Measurements from ENCODE around the gene SEMA3F. TPM values are rescaled to one million over a fixed set of nuclear protein-coding genes. Genes with fewer than 3 reads are reported as not detected.

Gene SEMA3F
- total and polyA plus RNA-seq, 3 experiments from 2014 or later = not detected

GRCh38 chr3:50189989-50190388, 34.9 kb downstream of the SEMA3F start:
- Histone ChIP-seq H3K36me3 (ENCODE audit: insufficient read depth, low read length) (no peaks in the 10 kb centered on the region), H3K4me3 (ENCODE audit: low read length) (no peak overlapping the region), H3K4me1 (ENCODE audit: insufficient read depth, low read length) (peaks cover 21% of the 10 kb centered on the region), H3K27ac (ENCODE audit: low read depth, low read length) (no peak overlapping the region), H3K9me3 (ENCODE audit: low read length) (no peaks in the 10 kb centered on the region), H3K27me3 (ENCODE audit: insufficient read depth, low read length, poor library complexity, severe bottlenecking) (peaks cover 23% of the 10 kb centered on the region)
- POLR2A ChIA-PET = interaction anchor here (1.1 kb wide), 1 partner anchor 33 kb away, joined by 4 read pairs; no protein-coding TSS in a partner anchor
- no peak overlapping the region for H3K27ac Mint-ChIP-seq
- no peaks in the 10 kb centered on the region for H3K9me3 Mint-ChIP-seq
- DNase-seq = no peak
- no peak overlapping the region for H3K4me3 Mint-ChIP-seq
- no peaks in the 10 kb centered on the region for H3K36me3 Mint-ChIP-seq
- CTCF ChIA-PET = interaction anchor here (7.2 kb wide), 1 partner anchor 35 kb away, joined by 266 read pairs; no protein-coding TSS in a partner anchor
- H3K4me1 Mint-ChIP-seq = peaks cover 4 to 20% (median 7%) of the 10 kb centered on the region in 3 donors
- H3K27me3 Mint-ChIP-seq = peaks cover 6 to 13% of the 10 kb centered on the region in 2 donors

GRCh38 chr3:50190936-50191660, 36.0 kb downstream of the SEMA3F start, which contains the start of gene GNAT1:
GNAT1 (plus strand) TSS chr3:50191610; CDS start chr3:50191726, 116 bp downstream.
- peak within 1 kb of the TSS in 1 of 7 donors; percentile 18 for H3K4me3 Mint-ChIP-seq
- peaks cover 4 to 22% (median 7%) of the 10 kb centered on the region in 3 donors for H3K4me1 Mint-ChIP-seq
- POLR2A ChIA-PET = no interaction called here
- H3K9me3 Mint-ChIP-seq = no peaks in the 10 kb centered on the region
- CTCF ChIA-PET = interaction anchor here (0.7 to 7.2 kb wide), 10 partner anchors 13 to 108 kb away, joined by 3 to 266 read pairs (median 6); partner anchors contain the start of genes GNAI2, HYAL3, NAA80 and SLC38A3
- H3K27ac Mint-ChIP-seq = peak within 1 kb of the TSS in 1 of 8 donors; percentile 85
- H3K36me3 Mint-ChIP-seq = no peaks in the 10 kb centered on the region
- Histone ChIP-seq H3K4me3 (ENCODE audit: low read length) (no peak within 1 kb of the TSS), H3K9me3 (ENCODE audit: low read length) (no peaks in the 10 kb centered on the region), H3K27me3 (ENCODE audit: insufficient read depth, low read length, poor library complexity, severe bottlenecking) (peaks cover 23% of the 10 kb centered on the region), H3K27ac (ENCODE audit: low read depth, low read length) (no peak within 1 kb of the TSS), H3K4me1 (ENCODE audit: insufficient read depth, low read length) (peaks cover 21% of the 10 kb centered on the region), H3K36me3 (ENCODE audit: insufficient read depth, low read length) (no peaks in the 10 kb centered on the region)
- no peak for DNase-seq
- peaks cover 7 to 13% of the 10 kb centered on the region in 2 donors for H3K27me3 Mint-ChIP-seq

- Histone ChIP-seq H3K36me3 (ENCODE audit: insufficient read depth, low read length) (no peaks in the 10 kb centered on the region), H3K4me3 (ENCODE audit: low read length) (no peak overlapping the region), H3K4me1 (ENCODE audit: insufficient read depth, low read length) (peaks cover 21% of the 10 kb centered on the region), H3K27me3 (ENCODE audit: insufficient read depth, low read length, poor library complexity, severe bottlenecking) (peaks cover 23% of the 10 kb centered on the region), H3K27ac (ENCODE audit: low read depth, low read length) (no peak overlapping the region), H3K9me3 (ENCODE audit: low read length) (no peaks in the 10 kb centered on the region)
- H3K27ac Mint-ChIP-seq = no peak overlapping the region
- H3K36me3 Mint-ChIP-seq = no peaks in the 10 kb centered on the region
- H3K9me3 Mint-ChIP-seq = no peaks in the 10 kb centered on the region
- no peak overlapping the region for H3K4me3 Mint-ChIP-seq
- DNase-seq = no peak
- ChIA-PET POLR2A (no interaction called here), CTCF (interaction anchor here (0.6 to 7.2 kb wide), 15 partner anchors 9 to 162 kb away, joined by 3 to 266 read pairs (median 6); partner anchors contain the start of genes GNAI2, HYAL3, LSMEM2 and NAA80)
- peaks cover 4 to 22% (median 7%) of the 10 kb centered on the region in 3 donors for H3K4me1 Mint-ChIP-seq
- H3K27me3 Mint-ChIP-seq = peaks cover 7 to 13% of the 10 kb centered on the region in 2 donors
Measured at GRCh38 chr3:50192124-50192523, 37.0 kb downstream of the SEMA3F start.

GRCh38 chr3:50192689-50193141, 37.6 kb downstream of the SEMA3F start:
- peaks cover 4 to 22% (median 7%) of the 10 kb centered on the region in 3 donors for H3K4me1 Mint-ChIP-seq
- no peak overlapping the region for H3K27ac ChIP-seq (ENCODE audit: low read depth, low read length)
- ChIA-PET POLR2A (no interaction called here), CTCF (interaction anchor here (0.6 to 7.2 kb wide), 18 partner anchors 7 to 161 kb away, joined by 3 to 266 read pairs (median 7); partner anchors contain the start of genes GNAI2, HYAL3, LSMEM2 and NAA80)
- peaks cover 23% of the 10 kb centered on the region for H3K27me3 ChIP-seq (ENCODE audit: insufficient read depth, low read length, poor library complexity, severe bottlenecking)
- peaks cover 21% of the 10 kb centered on the region for H3K4me1 ChIP-seq (ENCODE audit: insufficient read depth, low read length)
- no peaks in the 10 kb centered on the region for H3K9me3 Mint-ChIP-seq
- peak; percentile 70 to 86 (median 77) for DNase-seq
- H3K9me3 ChIP-seq (ENCODE audit: low read length) = no peaks in the 10 kb centered on the region
- H3K27ac Mint-ChIP-seq = peak overlapping the region in 3 of 8 donors; percentile 17 to 83 (median 29)
- H3K4me3 ChIP-seq (ENCODE audit: low read length) = no peak overlapping the region
- H3K36me3 Mint-ChIP-seq = no peaks in the 10 kb centered on the region
- H3K27me3 Mint-ChIP-seq = peaks cover 7 to 13% of the 10 kb centered on the region in 2 donors
- H3K4me3 Mint-ChIP-seq = peak overlapping the region in 4 of 7 donors; percentile 38 to 78 (median 46)
- H3K36me3 ChIP-seq (ENCODE audit: insufficient read depth, low read length) = no peaks in the 10 kb centered on the region

- Histone ChIP-seq H3K4me1 (ENCODE audit: insufficient read depth, low read length) (peaks cover 21% of the 10 kb centered on the region), H3K27me3 (ENCODE audit: insufficient read depth, low read length, poor library complexity, severe bottlenecking) (peaks cover 23% of the 10 kb centered on the region), H3K36me3 (ENCODE audit: insufficient read depth, low read length) (no peaks in the 10 kb centered on the region), H3K9me3 (ENCODE audit: low read length) (no peaks in the 10 kb centered on the region), H3K4me3 (ENCODE audit: low read length) (no peak overlapping the region), H3K27ac (ENCODE audit: low read depth, low read length) (no peak overlapping the region)
- Mint-ChIP-seq H3K9me3 (no peaks in the 10 kb centered on the region), H3K27ac (no peak overlapping the region), H3K27me3 (peaks cover 7 to 13% of the 10 kb centered on the region in 2 donors), H3K36me3 (no peaks in the 10 kb centered on the region), H3K4me1 (peaks cover 4 to 22% (median 7%) of the 10 kb centered on the region in 3 donors), H3K4me3 (peak overlapping the region in 1 of 7 donors; percentile 78)
- POLR2A ChIA-PET = interaction anchor here (2.1 kb wide), 1 partner anchor 33 kb away, joined by 7 read pairs; no protein-coding TSS in a partner anchor
- no peak for DNase-seq
- CTCF ChIA-PET = interaction anchor here (0.8 to 7.2 kb wide), 14 partner anchors 8 to 134 kb away, joined by 3 to 266 read pairs (median 14); partner anchors contain the start of genes GNAI2, LSMEM2, SLC38A3 and TUSC2
Measured at GRCh38 chr3:50193286-50193685, 38.2 kb downstream of the SEMA3F start.

- POLR2A ChIA-PET = interaction anchor here (1.3 to 2.1 kb wide), 2 partner anchors 32 to 53 kb away, joined by 6 to 7 read pairs; no protein-coding TSS in a partner anchor
- CTCF ChIA-PET = interaction anchor here (0.5 to 7.2 kb wide), 20 partner anchors 8 to 881 kb away, joined by 3 to 266 read pairs (median 11); partner anchors contain the start of genes GNAI2, LSMEM2, SLC38A3 and TUSC2
- Mint-ChIP-seq H3K4me3 (peak overlapping the region in 3 of 7 donors; percentile 45 to 56 (median 54)), H3K9me3 (no peaks in the 10 kb centered on the region), H3K27ac (no peak overlapping the region), H3K4me1 (peaks cover 4 to 22% (median 7%) of the 10 kb centered on the region in 3 donors), H3K36me3 (no peaks in the 10 kb centered on the region), H3K27me3 (peaks cover 7 to 13% of the 10 kb centered on the region in 2 donors)
- H3K27ac ChIP-seq (ENCODE audit: low read depth, low read length) = no peak overlapping the region
- no peaks in the 10 kb centered on the region for H3K9me3 ChIP-seq (ENCODE audit: low read length)
- H3K4me1 ChIP-seq (ENCODE audit: insufficient read depth, low read length) = peaks cover 21% of the 10 kb centered on the region
- DNase-seq = no peak
- no peaks in the 10 kb centered on the region for H3K36me3 ChIP-seq (ENCODE audit: insufficient read depth, low read length)
- H3K27me3 ChIP-seq (ENCODE audit: insufficient read depth, low read length, poor library complexity, severe bottlenecking) = peaks cover 23% of the 10 kb centered on the region
- H3K4me3 ChIP-seq (ENCODE audit: low read length) = no peak overlapping the region
Measured at GRCh38 chr3:50193746-50194127, 38.6 kb downstream of the SEMA3F start.

- Histone ChIP-seq H3K27ac (ENCODE audit: low read depth, low read length) (no peak overlapping the region), H3K4me3 (ENCODE audit: low read length) (peak overlapping the region; percentile 26), H3K4me1 (ENCODE audit: insufficient read depth, low read length) (peaks cover 21% of the 10 kb centered on the region), H3K9me3 (ENCODE audit: low read length) (no peaks in the 10 kb centered on the region), H3K27me3 (ENCODE audit: insufficient read depth, low read length, poor library complexity, severe bottlenecking) (peaks cover 23% of the 10 kb centered on the region), H3K36me3 (ENCODE audit: insufficient read depth, low read length) (no peaks in the 10 kb centered on the region)
- ChIA-PET CTCF (interaction anchor here (0.5 to 7.2 kb wide), 38 partner anchors 9 to 882 kb away, joined by 3 to 266 read pairs (median 4); partner anchors contain the start of genes GNAI2, LSMEM2 and SLC38A3), POLR2A (interaction anchor here (1.3 to 2.1 kb wide), 2 partner anchors 32 to 52 kb away, joined by 6 to 7 read pairs; no protein-coding TSS in a partner anchor)
- Mint-ChIP-seq H3K36me3 (no peaks in the 10 kb centered on the region), H3K27me3 (peaks cover 7 to 16% of the 10 kb centered on the region in 2 donors), H3K9me3 (no peaks in the 10 kb centered on the region), H3K27ac (peak overlapping the region in 6 of 8 donors; percentile 37 to 80 (median 68)), H3K4me3 (peak overlapping the region; percentile 12 to 77 (median 61)), H3K4me1 (peaks cover 4 to 22% (median 7%) of the 10 kb centered on the region in 3 donors)
- peak; percentile 75 to 92 (median 83) for DNase-seq
Measured at GRCh38 chr3:50194128-50194902, 39.2 kb downstream of the SEMA3F start.
